Embryonic facial prominence (tissue), 1 donor: ENCODE results near the gene PTDSS2.
"Not testable (repeated sequence)": the region's sequence is repeated elsewhere in the genome, so short reads cannot be mapped to it uniquely, and the experiment has no call there.

Experiments used
- DNase-seq: peaks from one replicate; pipeline ENCODE4 v3.0.0-alpha.2; 2016; ENCODE audit errors: extremely low spot score

The PTDSS2 gene

GRCh38 chr11:468493-468892 lies 18.4 kb downstream of the PTDSS2 start:
- DNase-seq: no peak

GRCh38 chr11:469026-469683 lies 19.1 kb downstream of the PTDSS2 start:
- not testable (repeated sequence) for DNase-seq

GRCh38 chr11:469684-470560 lies 19.8 kb downstream of the PTDSS2 start:
- DNase-seq: no peak

DNA sequence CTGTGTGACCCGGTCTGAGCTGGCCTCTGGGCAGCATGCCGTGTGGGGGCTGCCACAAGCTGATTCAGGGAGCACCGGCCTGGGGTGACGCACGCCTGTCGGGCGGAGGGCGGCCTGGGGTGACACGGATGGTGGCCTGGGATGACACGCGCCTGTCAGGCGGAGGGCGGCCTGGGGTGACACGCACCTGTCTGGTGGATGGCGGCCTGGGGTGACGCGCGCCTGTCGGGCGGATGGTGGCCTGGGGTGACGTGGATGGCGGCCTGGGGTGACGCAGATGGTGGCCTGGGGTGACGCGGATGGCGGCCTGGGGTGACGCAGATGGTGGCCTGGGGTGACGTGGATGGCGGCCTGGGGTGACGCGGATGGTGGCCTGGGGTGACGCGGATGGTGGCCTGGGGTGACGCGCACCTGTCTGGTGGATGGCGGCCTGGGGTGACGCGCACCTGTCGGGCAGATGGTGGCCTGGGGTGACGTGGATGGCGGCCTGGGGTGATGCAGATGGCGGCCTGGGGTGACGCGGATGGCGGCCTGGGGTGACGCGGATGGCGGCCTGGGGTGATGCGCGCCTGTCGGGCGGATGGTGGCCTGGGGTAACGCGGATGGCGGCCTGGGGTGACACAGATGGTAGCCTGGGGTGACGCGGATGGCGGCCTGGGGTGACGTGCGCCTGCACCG lies 21.5 kb downstream of the PTDSS2 start:
- DNase-seq: no peak

DNA sequence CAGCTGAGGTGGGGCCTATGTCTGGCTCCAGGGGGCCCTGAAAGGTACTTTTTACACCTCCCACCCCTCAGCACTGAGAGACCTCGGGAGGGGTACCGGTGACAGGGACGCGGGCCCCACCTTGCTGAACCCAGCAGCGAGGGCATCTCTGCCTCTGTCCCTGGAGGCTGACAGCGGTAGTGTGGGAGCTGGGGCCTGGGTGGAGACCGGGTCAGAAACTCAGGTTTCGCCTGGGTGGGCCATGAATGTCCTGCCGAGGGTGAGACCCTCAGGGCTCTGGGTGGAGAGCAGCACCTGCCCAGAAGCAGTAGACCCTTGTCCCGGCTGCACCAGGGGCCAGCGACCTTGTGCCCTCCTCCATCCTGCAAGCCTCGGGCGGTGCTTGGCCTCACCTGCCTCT lies 22.2 kb downstream of the PTDSS2 start:
- DNase-seq: no peak

DNA sequence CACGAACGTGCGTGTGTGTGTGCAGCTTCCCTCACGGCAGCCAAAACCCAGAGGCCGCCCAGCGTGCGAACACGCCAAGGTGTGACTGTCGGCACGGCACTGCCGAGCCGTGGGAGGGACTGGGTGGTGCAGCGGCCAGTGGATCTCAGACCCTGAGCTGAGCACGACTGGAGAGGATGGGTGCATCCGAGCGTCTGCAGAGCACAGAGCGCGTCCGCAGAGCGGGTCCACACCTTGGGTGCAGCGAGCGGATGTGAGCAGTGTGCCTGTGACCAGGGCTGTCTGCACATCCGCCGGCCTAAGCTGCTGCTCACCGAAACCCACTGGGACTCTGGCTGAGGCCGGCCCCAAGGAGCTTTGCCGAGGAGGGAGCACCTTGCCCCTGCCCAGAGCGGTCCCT lies 22.7 kb downstream of the PTDSS2 start:
- no peak for DNase-seq

- DNase-seq: no peak
These were observed 23.3 kb downstream of the PTDSS2 start for GRCh38 chr11:473415-473814.

GRCh38 chr11:473962-474785 lies 24.1 kb downstream of the PTDSS2 start:
- DNase-seq: no peak

DNA sequence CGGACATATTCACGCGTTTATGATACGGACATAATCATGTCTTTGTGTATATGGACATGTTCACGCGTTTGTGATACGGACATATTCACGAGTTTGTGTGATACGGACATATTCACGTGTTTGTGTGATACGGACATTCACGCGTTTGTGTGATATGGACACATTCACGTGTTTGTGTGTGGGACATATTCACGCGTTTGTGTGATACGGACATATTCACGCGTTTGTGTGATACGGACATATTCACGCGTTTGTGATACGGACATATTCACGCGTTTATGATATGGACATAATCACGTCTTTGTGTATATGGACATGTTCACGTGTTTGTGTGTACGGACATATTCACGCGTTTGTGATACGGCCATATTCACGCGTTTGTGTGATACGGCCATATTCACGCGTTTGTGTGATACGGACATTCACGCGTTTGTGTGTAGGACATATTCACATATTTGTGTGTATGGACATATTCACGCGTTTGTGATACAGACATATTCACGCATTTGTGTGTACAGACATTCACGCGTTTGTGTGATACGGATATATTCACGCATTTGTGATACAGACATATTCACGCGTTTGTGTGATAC lies 24.9 kb downstream of the PTDSS2 start:
- DNase-seq: no peak

GRCh38 chr11:475941-476340 lies 25.9 kb downstream of the PTDSS2 start:
- DNase-seq: no peak

- no peak for DNase-seq
These were observed 26.3 kb downstream of the PTDSS2 start for GRCh38 chr11:476416-476815.

DNA sequence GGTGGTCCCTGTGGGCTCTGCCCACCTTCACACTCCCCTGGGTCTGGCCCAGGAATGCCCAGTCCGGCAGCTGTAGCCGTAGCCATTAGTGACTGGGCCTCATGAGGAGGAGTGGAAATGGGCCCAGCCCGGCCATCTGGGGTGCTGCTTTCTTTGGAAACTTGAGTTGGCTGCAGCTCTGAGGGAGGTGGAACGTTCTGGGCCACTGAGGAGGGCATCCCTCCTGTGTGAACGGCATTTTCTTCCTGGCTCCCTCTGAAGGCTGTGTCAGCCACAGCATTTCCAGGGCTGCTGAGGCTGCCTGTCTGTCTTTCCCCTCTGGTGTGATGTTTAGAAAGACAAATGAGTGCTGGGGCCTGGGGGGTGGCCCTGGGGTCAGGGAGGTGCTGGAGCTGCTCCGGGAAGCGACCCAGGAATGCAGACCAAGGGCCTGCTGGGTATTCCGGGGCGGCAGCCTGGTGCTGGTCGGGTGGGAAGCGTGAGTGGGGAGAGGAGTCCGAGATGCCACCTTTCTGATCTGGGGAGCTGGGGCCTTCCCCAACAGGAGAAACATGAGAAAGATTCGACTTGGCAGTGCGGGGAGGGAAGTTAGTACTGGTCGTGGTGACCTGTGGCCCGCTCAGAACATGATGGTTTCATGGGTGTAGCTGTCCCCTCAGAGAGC lies 27.1 kb downstream of the PTDSS2 start:
- no peak for DNase-seq

DNA sequence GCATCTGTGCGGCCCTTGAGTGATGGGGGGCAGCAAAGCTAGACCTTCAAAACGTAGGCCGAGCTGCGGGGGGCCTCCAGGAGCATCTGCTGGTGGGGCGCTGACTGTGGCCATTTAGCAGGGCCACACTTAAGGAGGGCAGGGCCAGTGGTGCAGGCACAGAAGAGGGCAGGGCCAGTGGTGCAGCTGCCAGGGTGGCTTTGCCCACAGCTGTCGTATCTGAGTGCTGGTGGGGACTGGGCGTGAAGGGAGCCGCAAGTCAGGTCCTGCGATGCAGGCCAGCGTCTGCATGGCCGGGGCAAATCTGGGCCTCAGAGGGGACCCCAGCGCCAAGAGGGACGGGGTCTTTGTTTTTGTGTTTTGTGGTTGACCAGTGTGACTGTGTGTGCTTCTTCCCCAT lies 29.2 kb downstream of the PTDSS2 start:
- no peak for DNase-seq

GRCh38 chr11:484616-485015 lies 34.5 kb downstream of the PTDSS2 start:
- no peak for DNase-seq

DNA sequence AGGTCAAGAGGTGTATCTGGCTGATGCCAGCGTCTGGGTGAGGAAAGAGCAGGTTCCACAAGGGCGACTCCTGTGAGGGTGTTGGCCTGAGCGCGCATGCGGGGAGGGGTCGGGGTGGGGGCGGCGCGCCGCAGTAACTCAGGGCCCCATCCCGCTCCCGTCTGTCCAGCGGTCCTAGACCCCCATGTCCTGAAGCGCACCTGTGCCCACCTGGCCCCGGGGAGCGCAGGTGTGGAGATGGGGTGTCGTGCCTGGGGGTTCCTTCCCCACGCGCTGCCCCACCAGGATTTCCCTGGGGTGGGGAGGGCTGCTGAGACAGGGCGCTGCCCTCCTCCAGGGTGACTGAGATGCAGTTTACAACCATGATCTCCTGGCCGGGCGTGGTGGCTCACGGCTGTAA lies 36.1 kb downstream of the PTDSS2 start:
- DNase-seq: no peak

- DNase-seq: no peak
These were observed 37.5 kb downstream of the PTDSS2 start for GRCh38 chr11:487571-488021.

DNA sequence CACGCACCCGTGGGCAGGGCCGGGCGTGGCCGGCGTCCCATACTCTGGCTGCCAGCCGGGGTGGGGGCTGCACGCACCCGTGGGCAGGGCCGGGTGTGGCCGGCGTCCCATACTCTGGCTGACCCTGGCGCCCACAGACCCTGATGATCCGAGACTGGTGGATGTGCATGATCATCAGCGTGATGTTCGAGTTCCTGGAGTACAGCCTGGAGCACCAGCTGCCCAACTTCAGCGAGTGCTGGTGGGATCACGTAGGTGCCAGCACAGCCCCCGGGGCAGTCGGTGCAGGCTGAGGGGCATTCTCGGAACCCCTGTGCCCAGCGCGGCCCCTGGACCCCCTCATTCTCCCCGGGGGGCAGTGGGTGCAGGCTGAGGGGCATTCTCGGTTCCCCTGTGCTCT lies 38.0 kb downstream of the PTDSS2 start:
- no peak for DNase-seq

DNA sequence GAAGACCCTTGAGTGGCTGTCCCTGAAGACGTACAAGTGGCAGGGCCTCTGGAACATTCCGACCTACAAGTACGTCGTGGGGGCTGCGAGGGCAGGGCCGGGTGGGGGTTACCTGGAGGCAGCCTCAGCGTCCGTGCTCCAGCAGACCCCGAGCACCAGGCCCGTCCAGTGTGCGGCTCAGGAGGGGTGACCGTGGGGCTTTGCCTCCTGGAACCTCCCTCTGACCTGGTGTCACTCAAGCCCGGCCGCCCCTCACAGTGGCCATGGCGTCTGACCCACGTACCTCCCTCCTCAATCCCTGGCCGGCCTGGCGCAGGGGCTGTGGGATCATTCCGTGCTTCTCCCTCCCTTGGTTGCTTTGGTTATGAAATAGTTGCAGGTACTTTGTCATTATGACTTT lies 38.5 kb downstream of the PTDSS2 start:
- DNase-seq: no peak

DNA sequence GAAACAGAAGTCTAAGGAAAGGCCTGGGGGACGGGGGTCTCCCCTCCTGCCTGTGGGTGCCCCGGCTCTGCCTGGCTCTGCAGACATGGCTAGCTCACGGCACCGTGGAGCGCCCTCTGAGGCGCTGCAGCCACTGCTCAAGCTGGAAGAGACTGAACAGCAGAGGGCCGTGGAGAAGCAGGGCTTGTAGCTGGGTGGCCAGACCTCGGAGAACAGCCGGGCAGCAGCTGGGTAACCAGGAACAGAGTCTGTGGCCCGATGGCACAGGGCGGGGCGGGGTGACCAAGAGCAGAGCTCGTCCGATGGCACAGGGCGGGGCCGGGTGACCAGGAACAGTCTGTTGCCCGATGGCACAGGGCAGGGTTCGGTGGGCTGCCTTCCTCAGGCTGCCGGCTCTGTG lies 38.9 kb downstream of the PTDSS2 start:
- DNase-seq: no peak

DNA sequence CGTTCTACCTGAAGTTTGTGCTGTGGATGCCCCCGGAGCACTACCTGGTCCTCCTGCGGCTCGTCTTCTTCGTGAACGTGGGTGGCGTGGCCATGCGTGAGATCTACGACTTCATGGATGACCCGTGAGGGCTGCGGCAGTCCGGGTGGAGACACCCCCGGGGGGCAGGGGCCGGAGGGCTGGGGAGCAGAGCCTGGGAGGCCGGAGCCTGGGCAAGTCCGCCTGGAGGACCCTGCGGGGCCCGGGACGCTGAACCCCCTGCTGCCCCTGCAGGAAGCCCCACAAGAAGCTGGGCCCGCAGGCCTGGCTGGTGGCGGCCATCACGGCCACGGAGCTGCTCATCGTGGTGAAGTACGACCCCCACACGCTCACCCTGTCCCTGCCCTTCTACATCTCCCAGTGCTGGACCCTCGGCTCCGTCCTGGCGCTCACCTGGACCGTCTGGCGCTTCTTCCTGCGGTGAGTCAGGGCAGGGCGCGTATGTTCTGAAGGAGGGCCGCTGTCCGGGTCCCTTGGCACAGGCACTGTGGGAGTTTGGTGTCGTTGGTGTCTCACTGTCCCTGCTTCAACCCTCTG lies 39.6 kb downstream of the PTDSS2 start:
- DNase-seq: no peak
